Trophoblast cell (in vitro differentiated cells and primary cell): ENCODE data around the gene CYB561.

Experiments
- DNase-seq, 2 donors: peaks; one replicate each; pipeline ENCODE4 v3.0.0-alpha.2; 2016
- H2AFZ ChIP-seq: 2 replicates; pipeline ENCODE4 v1.6.1; 2013; ENCODE audit warnings: low read length, moderate library complexity, mild to moderate bottlenecking; ENCODE audit not compliant: insufficient read depth, poor library complexity
- H2AK5ac ChIP-seq: 2 replicates; pipeline ENCODE4 v1.6.1; 2013; ENCODE audit warnings: mild to moderate bottlenecking, low read length
- H2BK120ac ChIP-seq: 2 replicates; pipeline ENCODE4 v1.6.1; 2013; ENCODE audit warnings: low read length, mild to moderate bottlenecking, moderate library complexity; ENCODE audit not compliant: insufficient read depth, poor library complexity
- H2BK12ac ChIP-seq: 2 replicates; pipeline ENCODE4 v1.6.1; 2013; ENCODE audit warnings: mild to moderate bottlenecking, low read length, moderate library complexity
- H2BK5ac ChIP-seq: 2 replicates; pipeline ENCODE4 v1.6.1; 2013; ENCODE audit warnings: low read length, low read depth, moderate library complexity, mild to moderate bottlenecking; ENCODE audit not compliant: poor library complexity
- H3K14ac ChIP-seq: 2 replicates; pipeline ENCODE4 v1.6.1; 2013; ENCODE audit warnings: mild to moderate bottlenecking, low read length
- H3K18ac ChIP-seq: 2 replicates; pipeline ENCODE4 v1.6.1; 2013; ENCODE audit warnings: mild to moderate bottlenecking, low read length
- H3K23ac ChIP-seq: 2 replicates; pipeline ENCODE4 v1.6.1; 2013; ENCODE audit warnings: low read length
- H3K27ac ChIP-seq: 2 replicates; pipeline ENCODE4 v1.5.1; 2013; ENCODE audit warnings: low read depth, mild to moderate bottlenecking, inconsistent platforms, low read length, moderate library complexity
- H3K27me3 ChIP-seq: 2 replicates; pipeline ENCODE4 v1.6.1; 2013; ENCODE audit warnings: inconsistent platforms, mild to moderate bottlenecking, low read length, moderate library complexity; ENCODE audit not compliant: insufficient read depth
- H3K36me3 ChIP-seq, 2 experiments: 1 replicate in 1 of 2; 2 replicates in 1 of 2; pipeline ENCODE4 v1.6.1; 2013; ENCODE audit warnings: low read length in 2 of 2, mild to moderate bottlenecking in 2 of 2, moderate library complexity in 1 of 2; ENCODE audit not compliant: insufficient read depth in 2 of 2, control insufficient read depth in 1 of 2
- H3K4ac ChIP-seq: 2 replicates; pipeline ENCODE4 v1.6.1; 2013; ENCODE audit warnings: low read depth, mild to moderate bottlenecking, low read length, moderate library complexity
- H3K4me1 ChIP-seq, 2 experiments: 1 replicate in 1 of 2; 2 replicates in 1 of 2; pipeline ENCODE4 v1.6.1; 2013; ENCODE audit warnings: low read length in 2 of 2, mild to moderate bottlenecking in 2 of 2, moderate library complexity in 1 of 2; ENCODE audit not compliant: insufficient read depth in 2 of 2, control insufficient read depth in 1 of 2
- H3K4me2 ChIP-seq: 2 replicates; pipeline ENCODE4 v1.6.1; 2013; ENCODE audit warnings: inconsistent platforms, mild to moderate bottlenecking, low read length, moderate library complexity
- H3K4me3 ChIP-seq: 2 replicates; pipeline ENCODE4 v1.5.1; 2013; ENCODE audit warnings: mild to moderate bottlenecking, low read depth, low read length, inconsistent platforms
- H3K79me1 ChIP-seq: one replicate; pipeline ENCODE4 v1.6.1; 2013; ENCODE audit warnings: low read length
- H3K79me2 ChIP-seq: 2 replicates; pipeline ENCODE4 v1.6.1; 2013; ENCODE audit warnings: low read length, mild to moderate bottlenecking; ENCODE audit not compliant: control insufficient read depth, insufficient read depth, poor library complexity
- H3K9ac ChIP-seq: 2 replicates; pipeline ENCODE4 v1.6.1; 2013; ENCODE audit warnings: mild to moderate bottlenecking, low read length
- H3K9me3 ChIP-seq: 2 replicates; pipeline ENCODE4 v1.6.1; 2013; ENCODE audit warnings: low read depth, mild to moderate bottlenecking, control low read depth, inconsistent platforms, low read length; ENCODE audit not compliant: insufficient read depth
- H4K12ac ChIP-seq: 2 replicates; pipeline ENCODE4 v1.6.1; 2013; ENCODE audit warnings: low read depth, mild to moderate bottlenecking, low read length, moderate library complexity
- H4K8ac ChIP-seq: 2 replicates; pipeline ENCODE4 v1.6.1; 2013; ENCODE audit warnings: low read depth, mild to moderate bottlenecking, low read length, moderate library complexity
- H4K91ac ChIP-seq: one replicate; pipeline ENCODE4 v1.6.1; 2013; ENCODE audit warnings: low read depth, mild to moderate bottlenecking, low read length, moderate library complexity
- WGBS: extraction: QIAGEN DNeasy Blood & Tissue Kit; methylation state at CpG from one replicate; pipeline ENCODE4 v1.1.7; 2013; ENCODE audit warnings: missing lambda C conversion rate; ENCODE audit not compliant: insufficient read length, insufficient coverage; ENCODE audit errors: extremely low coverage; 5-methylcytosine and 5-hydroxymethylcytosine counted together

Gene CYB561

GRCh38 chr17:63492940-63493339, 46.8 kb upstream of the CYB561 start:
- WGBS: no CpG with 5 or more reads among the region's 6 CpGs
- no peak overlapping the region for H4K12ac ChIP-seq
- no peak overlapping the region for H2BK12ac ChIP-seq
- no peak overlapping the region for H3K9ac ChIP-seq
- DNase-seq: no peak
- no peak overlapping the region for H2BK5ac ChIP-seq
- no peak overlapping the region for H3K4ac ChIP-seq
- no peak overlapping the region for H3K27ac ChIP-seq
- H4K8ac ChIP-seq: no peak overlapping the region
- H2AFZ ChIP-seq: no peak overlapping the region
- H3K4me3 ChIP-seq: no peak overlapping the region
- H3K27me3 ChIP-seq: no peaks in the 10 kb centered on the region
- H4K91ac ChIP-seq: no peak overlapping the region
- H3K18ac ChIP-seq: no peak overlapping the region
- no peaks in the 10 kb centered on the region for H3K79me2 ChIP-seq
- H3K4me2 ChIP-seq: no peak overlapping the region
- H2AK5ac ChIP-seq: no peak overlapping the region
- peaks cover 2% of the 10 kb centered on the region for H3K9me3 ChIP-seq
- no peak overlapping the region for H3K14ac ChIP-seq
- no peak overlapping the region for H3K23ac ChIP-seq
- H3K79me1 ChIP-seq: no peaks in the 10 kb centered on the region
- no peaks in the 10 kb centered on the region for H3K36me3 ChIP-seq
- H2BK120ac ChIP-seq: no peak overlapping the region
- no peaks in the 10 kb centered on the region for H3K4me1 ChIP-seq

GRCh38 chr17:63491977-63492618, 46.0 kb upstream of the CYB561 start:
- WGBS: no CpG with 5 or more reads among the region's 10 CpGs
- H3K18ac ChIP-seq: no peak overlapping the region
- no peak overlapping the region for H3K4ac ChIP-seq
- H2BK5ac ChIP-seq: no peak overlapping the region
- no peak overlapping the region for H4K12ac ChIP-seq
- no peak overlapping the region for H3K4me2 ChIP-seq
- H3K27me3 ChIP-seq: no peaks in the 10 kb centered on the region
- no peak overlapping the region for H2AFZ ChIP-seq
- H3K4me3 ChIP-seq: no peak overlapping the region
- no peaks in the 10 kb centered on the region for H3K4me1 ChIP-seq
- H3K36me3 ChIP-seq: no peaks in the 10 kb centered on the region
- DNase-seq: no peak
- H4K91ac ChIP-seq: no peak overlapping the region
- H2AK5ac ChIP-seq: no peak overlapping the region
- H2BK12ac ChIP-seq: no peak overlapping the region
- H3K79me2 ChIP-seq: no peaks in the 10 kb centered on the region
- H3K14ac ChIP-seq: no peak overlapping the region
- H3K79me1 ChIP-seq: no peaks in the 10 kb centered on the region
- H2BK120ac ChIP-seq: no peak overlapping the region
- no peak overlapping the region for H3K23ac ChIP-seq
- no peak overlapping the region for H4K8ac ChIP-seq
- peaks cover 2% of the 10 kb centered on the region for H3K9me3 ChIP-seq
- H3K9ac ChIP-seq: no peak overlapping the region
- H3K27ac ChIP-seq: no peak overlapping the region

- no peak overlapping the region for H2BK12ac ChIP-seq
- H3K79me1 ChIP-seq: no peaks in the 10 kb centered on the region
- H2BK120ac ChIP-seq: no peak overlapping the region
- DNase-seq: no peak
- H3K4me2 ChIP-seq: no peak overlapping the region
- H3K9ac ChIP-seq: no peak overlapping the region
- no peak overlapping the region for H3K4me3 ChIP-seq
- no peak overlapping the region for H4K8ac ChIP-seq
- no CpG with 5 or more reads among the region's 8 CpGs for WGBS
- no peaks in the 10 kb centered on the region for H3K27me3 ChIP-seq
- no peak overlapping the region for H2AFZ ChIP-seq
- no peak overlapping the region for H3K14ac ChIP-seq
- no peak overlapping the region for H2BK5ac ChIP-seq
- H3K79me2 ChIP-seq: no peaks in the 10 kb centered on the region
- H3K18ac ChIP-seq: no peak overlapping the region
- no peaks in the 10 kb centered on the region for H3K36me3 ChIP-seq
- no peak overlapping the region for H3K23ac ChIP-seq
- H4K91ac ChIP-seq: no peak overlapping the region
- no peak overlapping the region for H3K27ac ChIP-seq
- H3K4me1 ChIP-seq: no peaks in the 10 kb centered on the region
- H2AK5ac ChIP-seq: no peak overlapping the region
- no peak overlapping the region for H4K12ac ChIP-seq
- no peak overlapping the region for H3K4ac ChIP-seq
- H3K9me3 ChIP-seq: peaks cover 2% of the 10 kb centered on the region
Observed at GRCh38 chr17:63491413-63491812, 45.3 kb upstream of the CYB561 start.

- no CpG with 5 or more reads among the region's 22 CpGs for WGBS
- Histone ChIP-seq H2BK120ac (no peak overlapping the region), H3K4ac (no peak overlapping the region), H4K12ac (no peak overlapping the region), H3K36me3 (no peaks in the 10 kb centered on the region), H3K9me3 (peaks cover 2% of the 10 kb centered on the region), H3K79me2 (no peaks in the 10 kb centered on the region), H3K9ac (no peak overlapping the region), H3K27me3 (no peaks in the 10 kb centered on the region), H2BK5ac (no peak overlapping the region), H4K91ac (no peak overlapping the region), H4K8ac (no peak overlapping the region), H3K79me1 (no peaks in the 10 kb centered on the region), H3K23ac (no peak overlapping the region), H3K27ac (no peak overlapping the region), H3K18ac (no peak overlapping the region), H3K4me2 (no peak overlapping the region), H2AFZ (no peak overlapping the region), H3K4me1 (no peaks in the 10 kb centered on the region), H2AK5ac (no peak overlapping the region), H3K4me3 (no peak overlapping the region), H3K14ac (no peak overlapping the region), H2BK12ac (no peak overlapping the region)
- DNase-seq: no peak
Observed at GRCh38 chr17:63490858-63491400, 44.8 kb upstream of the CYB561 start.
